DMS 273 (cell line): ENCODE data around the gene TOP3B.
A peak's percentile ranks its signal among the peaks of the same experiment; 100 is the strongest.
"Not testable (repeated sequence)": the region's sequence is repeated elsewhere in the genome, so short reads cannot be mapped to it uniquely, and the experiment has no call there.

Experiments used
- DNase-seq: peaks from one replicate; lab custom pipeline; 2025; ENCODE audit not compliant: unreplicated experiment; lab: John Stamatoyannopoulos, UW

Gene TOP3B

DNA sequence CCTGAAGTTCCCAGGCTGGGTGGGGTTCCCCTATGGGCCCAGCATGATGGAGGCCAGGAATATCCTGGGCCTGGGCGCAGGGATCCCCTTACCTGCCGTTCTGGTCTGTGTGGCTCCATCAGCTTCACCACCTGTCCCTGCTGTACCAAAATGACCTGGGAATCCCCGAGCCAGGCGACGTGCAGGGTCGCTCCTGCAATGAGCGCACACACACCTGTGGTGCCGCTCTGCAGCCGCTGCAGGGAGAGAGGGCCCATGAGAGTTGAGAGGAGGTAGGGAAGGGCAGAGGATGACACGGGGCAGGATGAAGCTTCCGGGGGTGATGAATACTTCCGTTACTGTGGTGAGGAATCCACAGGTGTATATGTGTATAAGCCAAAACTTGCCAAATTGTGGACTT is 51.5 kb downstream of the TOP3B start:
- no peak for DNase-seq

GRCh38 chr22:21929253-21929652 is 53.3 kb downstream of the TOP3B start:
- peak; percentile 46 for DNase-seq

DNA sequence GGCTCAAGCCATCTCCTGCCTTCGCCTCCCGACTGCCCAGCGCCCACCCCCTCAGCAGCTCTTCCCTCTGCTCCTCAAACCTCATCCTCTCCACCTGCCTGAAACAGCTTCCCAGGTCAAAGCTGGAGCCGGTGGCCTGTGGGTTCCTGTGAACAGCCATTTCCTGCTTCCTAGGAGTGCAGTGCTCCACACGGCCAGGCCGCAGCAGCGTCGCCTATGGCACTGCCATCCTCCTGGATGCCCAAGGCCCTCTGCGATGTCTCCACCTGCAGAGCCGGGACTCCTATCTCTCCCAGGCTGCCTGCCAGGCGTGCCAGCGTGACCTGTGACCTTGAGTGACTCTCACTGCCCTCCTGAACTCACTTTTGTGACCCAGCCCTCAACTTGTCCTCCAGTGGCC is 54.5 kb downstream of the TOP3B start:
- no peak for DNase-seq

- DNase-seq = peak; percentile 37
Measured at GRCh38 chr22:21927174-21927823, 55.3 kb downstream of the TOP3B start.

- DNase-seq = peak; percentile 89
Measured at GRCh38 chr22:21926728-21927127, 55.9 kb downstream of the TOP3B start.

- no peak for DNase-seq
Measured at GRCh38 chr22:21923163-21923561, 59.4 kb downstream of the TOP3B start.

DNA sequence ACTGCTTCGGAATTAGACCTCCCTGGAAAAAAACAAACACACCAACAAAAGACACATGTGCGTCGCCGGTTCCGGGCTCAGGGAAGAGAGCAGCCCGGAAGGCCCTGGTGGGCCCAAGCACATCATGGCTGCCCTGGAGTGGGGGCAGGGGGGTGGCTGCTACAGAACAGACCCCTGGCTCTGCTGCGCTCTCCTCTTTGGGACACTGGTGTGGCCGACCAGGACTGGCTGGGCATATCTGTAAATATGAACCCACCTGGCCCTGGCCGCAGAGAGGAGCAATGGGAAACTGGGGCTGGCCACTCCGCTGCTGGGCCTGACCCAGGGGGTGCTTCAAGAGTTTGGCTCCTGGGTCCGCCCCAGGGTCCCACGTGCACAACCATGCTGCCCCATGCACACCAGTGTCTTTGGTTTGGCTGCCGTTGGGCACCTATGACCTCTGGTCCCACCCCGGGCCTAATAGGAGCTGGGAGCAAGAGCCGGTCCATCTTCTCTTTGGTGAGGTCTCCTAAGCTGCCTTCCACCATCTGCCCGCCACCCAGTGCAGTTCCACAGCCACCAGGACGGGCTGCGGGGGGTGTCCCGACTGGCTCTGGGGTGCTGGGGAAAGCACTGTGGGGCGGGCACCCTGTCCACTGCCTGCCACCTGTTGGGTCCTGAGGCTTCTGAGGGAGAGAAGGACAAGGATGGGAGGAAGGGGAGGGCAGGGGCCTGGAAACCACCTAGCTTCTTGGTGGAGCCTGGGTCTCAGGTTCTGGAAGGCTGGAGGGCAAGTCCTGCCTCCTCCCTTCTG is 60.0 kb downstream of the TOP3B start:
- DNase-seq = no peak

DNA sequence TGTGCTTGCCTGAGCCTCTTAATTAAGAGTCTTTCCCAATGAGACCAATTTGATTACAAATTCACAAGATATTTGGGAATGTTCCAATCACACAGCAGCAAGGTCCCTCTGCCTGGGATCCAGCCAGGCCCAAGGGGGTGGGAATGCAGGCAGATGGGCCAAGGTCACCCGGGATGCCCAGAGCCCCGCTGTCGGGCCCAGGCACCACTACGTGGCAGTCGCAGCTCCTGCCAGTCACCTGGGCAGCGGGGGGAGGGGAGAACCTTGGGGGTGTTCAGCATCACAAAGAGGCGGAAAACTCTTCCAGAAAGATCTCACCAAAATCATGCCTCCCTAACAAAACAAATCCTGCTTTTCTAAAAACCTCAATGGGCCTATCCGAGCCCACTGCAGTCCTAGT is 60.9 kb downstream of the TOP3B start:
- DNase-seq = peak; percentile 39

- DNase-seq = no peak
Measured at GRCh38 chr22:21921184-21921721, 61.3 kb downstream of the TOP3B start.

DNA sequence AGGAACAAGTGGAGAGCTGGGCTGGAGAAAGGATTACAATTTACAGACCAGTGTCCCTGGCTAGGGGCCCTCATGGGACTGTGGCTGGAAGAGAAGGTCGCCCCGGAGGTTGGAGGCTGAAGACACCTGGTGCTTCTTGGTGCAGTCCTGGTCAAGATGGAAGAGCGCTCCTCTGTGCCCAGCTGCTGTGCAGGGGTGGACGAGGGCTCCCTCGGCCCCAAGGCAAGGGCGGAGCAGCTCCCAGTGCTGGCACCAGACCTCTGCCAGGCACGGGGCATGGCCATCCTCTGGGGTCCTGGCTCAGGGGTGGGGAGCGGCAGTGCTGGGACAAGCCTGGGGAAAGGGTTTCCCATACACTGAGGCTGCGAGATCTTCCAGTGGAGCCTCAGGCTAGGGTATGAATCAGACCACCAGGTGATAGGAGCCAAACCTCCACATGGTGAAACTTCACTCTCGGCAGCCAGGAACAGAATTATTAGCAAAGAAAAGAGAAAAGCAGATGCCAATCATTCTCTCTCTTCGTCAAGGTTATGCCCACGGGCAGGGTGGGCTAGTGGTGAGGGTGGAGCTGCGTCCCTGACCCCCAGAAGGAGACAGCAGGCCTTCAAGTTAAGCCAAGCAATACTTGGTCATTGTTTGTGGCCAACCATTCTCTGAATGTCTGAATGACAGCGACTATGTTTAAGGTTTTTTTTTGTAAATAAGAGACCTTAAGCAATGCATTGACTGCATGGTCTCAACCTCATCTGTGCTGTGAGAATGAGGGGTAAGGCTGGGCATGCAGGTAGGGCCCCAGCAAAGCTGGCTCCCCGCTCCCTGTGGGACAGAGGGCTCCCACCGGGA is 62.0 kb downstream of the TOP3B start:
- no peak for DNase-seq

DNA sequence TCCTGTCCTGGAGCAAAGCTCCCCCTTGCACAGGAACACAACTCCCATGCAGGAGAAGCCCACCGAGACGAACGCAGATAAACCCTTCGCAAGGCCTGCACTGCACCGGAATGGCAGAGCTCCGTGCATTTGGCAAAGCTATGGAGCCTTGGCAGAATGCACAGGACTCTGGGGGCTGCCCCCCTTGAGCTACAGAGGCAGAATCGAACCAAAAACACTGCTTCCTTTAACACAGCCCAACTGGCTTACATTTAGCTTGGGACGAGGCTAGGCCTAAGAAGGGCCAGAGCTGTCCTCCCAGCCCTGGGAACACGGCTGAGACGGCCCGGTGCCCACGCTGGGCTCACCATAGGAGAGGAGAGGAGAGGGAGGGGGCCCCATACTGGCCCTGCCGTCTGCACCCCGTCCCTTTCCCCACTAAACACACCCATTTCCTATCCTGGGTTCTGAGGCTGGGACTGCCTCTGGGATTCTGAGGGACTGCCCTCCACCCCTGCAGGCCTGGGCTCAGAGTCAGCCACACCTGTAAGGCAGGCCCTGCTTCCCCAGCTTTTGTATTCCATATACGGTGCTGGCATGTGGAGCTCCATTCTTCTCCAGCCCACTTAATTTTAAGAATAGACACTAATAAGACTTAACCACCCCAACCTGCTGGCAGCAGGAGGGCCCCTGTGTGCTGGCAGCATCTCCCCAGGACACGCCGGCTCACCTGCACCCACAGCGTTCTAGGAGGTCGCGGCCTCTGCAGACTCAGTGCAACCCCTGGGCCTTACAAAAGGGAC is 62.9 kb downstream of the TOP3B start:
- DNase-seq = no peak

GRCh38 chr22:21918466-21919185 is 64.0 kb downstream of the TOP3B start:
- no peak for DNase-seq

DNA sequence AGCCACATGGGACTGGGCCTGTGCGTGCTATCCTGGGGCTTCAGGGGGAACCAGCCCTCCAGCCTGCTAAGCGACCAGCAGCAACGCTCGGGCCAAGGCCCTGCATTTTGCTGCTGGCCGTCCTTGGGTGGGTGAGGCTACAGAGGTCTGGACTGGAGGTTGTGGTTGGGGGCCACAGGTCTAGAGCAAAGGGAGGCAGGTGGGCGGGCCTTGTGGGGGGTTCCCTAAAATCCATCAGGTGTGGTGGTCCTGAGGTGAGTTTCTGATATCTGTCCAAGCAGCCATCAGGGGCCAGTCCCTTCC is 64.7 kb downstream of the TOP3B start:
- no peak for DNase-seq

DNA sequence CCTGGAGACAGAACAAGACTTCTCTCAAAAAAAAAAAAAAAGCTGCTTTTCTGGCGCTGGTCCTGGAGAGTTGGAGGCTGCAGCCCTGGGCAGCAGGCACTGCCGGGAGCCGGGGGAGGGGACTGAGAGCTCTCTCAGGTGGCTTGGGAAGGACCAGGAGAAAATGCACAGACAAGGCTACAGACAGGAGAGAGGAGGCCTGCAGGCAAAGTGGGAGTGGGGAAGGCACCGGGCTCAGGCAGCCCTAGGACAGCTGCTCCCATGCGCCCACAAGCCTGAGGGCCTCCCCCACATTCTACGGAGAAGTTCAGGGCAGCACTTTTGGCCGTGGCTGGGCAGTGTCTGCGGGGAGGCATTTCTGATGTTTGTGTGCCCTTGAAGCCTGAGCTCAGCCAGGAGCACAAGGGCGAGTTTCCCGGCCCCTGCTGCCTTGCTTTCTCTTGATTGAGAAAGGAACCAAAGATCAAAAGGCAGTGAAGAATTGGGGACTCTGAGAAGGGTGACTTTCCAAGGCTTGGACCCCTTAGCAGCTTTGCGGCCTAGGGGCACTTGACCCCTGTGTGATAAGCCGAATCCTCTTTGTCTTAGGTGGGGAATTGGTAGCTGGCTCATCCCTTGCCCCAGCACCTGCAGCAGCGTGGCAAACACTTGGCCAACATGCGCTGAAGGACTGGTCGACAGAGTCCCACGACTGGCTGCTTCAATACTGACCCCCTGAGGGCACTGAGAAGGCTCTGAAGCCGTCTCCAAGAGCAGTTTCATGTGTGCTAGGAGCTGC is 65.2 kb downstream of the TOP3B start:
- peak; percentile 21 for DNase-seq

- DNase-seq = no peak
Measured at GRCh38 chr22:21916309-21916918, 66.2 kb downstream of the TOP3B start.

GRCh38 chr22:21915624-21916308 is 66.8 kb downstream of the TOP3B start:
- DNase-seq = no peak

DNA sequence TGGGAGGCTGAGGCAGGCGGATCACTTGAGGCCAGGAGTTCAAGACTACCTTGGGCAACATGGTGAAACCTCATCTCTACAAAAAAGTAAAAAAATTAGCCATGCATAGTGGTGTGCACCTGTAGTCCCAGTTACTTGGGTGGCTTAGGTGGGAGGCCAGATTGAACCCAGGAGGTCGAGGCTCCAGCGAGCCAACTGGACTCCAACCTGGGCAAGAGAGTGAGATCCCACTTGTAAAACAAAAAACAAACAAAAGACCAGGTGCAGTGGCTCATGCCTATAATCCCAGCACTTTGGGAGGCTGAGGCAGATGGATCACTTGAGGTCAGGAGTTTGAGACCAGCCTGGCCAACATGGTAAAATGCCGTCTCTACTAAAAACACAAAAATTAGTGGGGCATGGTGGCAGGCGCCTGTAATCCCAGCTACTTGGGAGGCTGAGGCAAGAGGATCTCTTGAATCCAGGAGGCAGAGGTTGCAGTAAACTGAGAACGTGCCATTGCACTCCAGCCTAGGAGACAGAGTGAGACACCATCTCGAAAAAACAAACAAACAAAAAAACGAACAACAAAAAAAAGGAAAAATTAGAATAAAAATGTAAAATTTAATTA is 68.4 kb downstream of the TOP3B start:
- DNase-seq = not testable (repeated sequence)

DNA sequence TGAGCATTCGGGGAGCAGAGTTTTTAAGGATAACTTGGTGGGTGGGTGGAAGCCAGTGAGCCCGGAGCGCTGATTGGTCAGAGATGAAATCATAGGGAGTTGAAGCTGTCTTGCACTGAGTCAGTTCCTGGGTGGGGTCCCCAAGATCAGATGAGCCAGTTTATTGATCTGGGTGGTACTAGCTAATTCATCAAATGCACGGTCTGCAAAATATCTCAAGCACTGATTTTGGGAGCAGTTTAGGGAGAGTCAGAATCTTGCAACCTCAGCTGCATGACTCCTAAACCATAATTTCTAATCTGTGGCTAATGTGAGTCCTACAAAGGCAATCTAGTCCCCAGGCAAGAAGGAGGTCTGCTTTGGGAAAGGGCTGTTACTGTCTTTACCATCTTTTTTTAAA is 72.2 kb downstream of the TOP3B start:
- DNase-seq = not testable (repeated sequence)
